AG09309 (cell line): ENCODE data around the gene SRRM4.

ENCODE experiments used
- DNase-seq: peaks from one replicate; pipeline ENCODE4 v3.0.0-alpha.2; 2010; ENCODE audit warnings: low read depth
- H3K4me3 ChIP-seq: 2 replicates; pipeline ENCODE4 v1.5.1; 2011; ENCODE audit warnings: mild to moderate bottlenecking, low read depth, low read length, moderate library complexity; ENCODE audit not compliant: control insufficient read depth
- TF ChIP-seq, protein P1 (sequence below): IDR thresholded peaks from 2 replicates; pipeline ENCODE4 v1.5.1; 2011; ENCODE audit warnings: mild to moderate bottlenecking, low read depth, low read length, inconsistent platforms; ENCODE audit not compliant: insufficient read depth, control insufficient read depth; ENCODE audit errors: missing control alignments

The SRRM4 gene

DNA sequence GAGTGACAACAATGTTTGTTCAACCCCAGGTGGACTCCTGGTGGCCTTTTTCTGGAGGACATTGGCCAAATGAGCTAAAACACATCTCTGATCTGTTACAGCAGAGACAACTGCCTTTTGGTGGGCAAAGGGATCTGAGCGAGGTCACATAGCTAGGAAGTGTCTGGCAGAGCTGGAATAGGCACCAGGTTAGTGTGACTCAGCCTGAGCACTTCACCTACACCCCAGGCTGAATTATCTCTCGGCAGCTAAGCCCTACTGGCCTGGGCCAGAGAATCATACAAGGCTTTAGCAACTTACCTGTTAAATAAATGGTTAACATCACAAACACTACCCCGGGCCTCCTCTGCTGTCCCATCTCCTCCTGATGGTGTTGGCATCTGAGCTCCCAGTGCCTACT is 147.2 kb downstream of the SRRM4 start:
- no peak for DNase-seq
- TF ChIP-seq, protein P1, sequence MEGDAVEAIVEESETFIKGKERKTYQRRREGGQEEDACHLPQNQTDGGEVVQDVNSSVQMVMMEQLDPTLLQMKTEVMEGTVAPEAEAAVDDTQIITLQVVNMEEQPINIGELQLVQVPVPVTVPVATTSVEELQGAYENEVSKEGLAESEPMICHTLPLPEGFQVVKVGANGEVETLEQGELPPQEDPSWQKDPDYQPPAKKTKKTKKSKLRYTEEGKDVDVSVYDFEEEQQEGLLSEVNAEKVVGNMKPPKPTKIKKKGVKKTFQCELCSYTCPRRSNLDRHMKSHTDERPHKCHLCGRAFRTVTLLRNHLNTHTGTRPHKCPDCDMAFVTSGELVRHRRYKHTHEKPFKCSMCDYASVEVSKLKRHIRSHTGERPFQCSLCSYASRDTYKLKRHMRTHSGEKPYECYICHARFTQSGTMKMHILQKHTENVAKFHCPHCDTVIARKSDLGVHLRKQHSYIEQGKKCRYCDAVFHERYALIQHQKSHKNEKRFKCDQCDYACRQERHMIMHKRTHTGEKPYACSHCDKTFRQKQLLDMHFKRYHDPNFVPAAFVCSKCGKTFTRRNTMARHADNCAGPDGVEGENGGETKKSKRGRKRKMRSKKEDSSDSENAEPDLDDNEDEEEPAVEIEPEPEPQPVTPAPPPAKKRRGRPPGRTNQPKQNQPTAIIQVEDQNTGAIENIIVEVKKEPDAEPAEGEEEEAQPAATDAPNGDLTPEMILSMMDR: no peak
- H3K4me3 ChIP-seq: no peak overlapping the region

DNA sequence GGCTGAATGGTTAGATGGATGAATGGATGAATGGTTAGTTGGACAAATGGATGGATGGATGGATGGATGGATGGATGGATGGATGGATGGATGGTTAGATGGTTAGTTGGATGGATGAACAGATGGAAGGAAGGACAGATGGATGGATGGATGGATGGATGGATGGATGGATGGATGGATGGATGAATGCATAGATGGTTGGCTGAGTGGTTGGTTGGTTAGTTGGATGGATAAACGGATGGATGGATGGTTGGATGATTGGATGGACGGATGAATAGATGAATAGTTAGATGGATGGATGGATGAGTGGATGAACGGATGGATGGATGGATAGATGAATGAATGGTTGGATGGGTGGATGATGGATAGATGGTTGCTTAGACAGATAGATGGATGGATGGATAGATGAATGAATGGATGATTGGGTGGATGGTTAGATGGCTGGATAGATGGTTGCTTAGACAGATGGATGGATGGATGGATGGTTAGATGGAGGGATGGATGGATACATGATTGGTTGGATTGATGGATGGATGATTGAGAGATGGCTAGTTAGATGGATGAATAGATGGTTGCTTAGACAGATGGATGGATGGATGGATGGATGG is 148.6 kb downstream of the SRRM4 start:
- H3K4me3 ChIP-seq: no peak overlapping the region
- TF ChIP-seq, protein P1: no peak
- DNase-seq: no peak

DNA sequence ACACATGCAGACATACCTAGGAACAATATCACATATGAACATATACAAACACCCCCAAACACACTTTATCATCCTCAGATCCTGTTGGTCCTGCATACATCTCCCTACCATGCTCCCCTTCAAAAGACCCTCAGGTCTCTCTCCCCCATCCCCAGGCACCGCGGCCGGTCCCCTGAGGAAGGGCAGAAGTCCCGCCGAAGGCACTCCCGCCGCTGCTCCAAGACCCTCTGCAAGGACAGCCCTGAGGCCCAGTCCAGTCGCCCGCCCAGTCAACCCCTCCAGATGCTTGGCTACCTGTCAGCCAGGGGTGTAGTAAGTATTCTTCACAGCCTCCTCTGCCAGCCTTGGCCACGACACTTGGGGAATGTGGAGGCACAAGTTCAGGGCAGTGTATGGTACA is 149.2 kb downstream of the SRRM4 start:
- DNase-seq: no peak
- TF ChIP-seq, protein P1: no peak
- H3K4me3 ChIP-seq: no peak overlapping the region

DNA sequence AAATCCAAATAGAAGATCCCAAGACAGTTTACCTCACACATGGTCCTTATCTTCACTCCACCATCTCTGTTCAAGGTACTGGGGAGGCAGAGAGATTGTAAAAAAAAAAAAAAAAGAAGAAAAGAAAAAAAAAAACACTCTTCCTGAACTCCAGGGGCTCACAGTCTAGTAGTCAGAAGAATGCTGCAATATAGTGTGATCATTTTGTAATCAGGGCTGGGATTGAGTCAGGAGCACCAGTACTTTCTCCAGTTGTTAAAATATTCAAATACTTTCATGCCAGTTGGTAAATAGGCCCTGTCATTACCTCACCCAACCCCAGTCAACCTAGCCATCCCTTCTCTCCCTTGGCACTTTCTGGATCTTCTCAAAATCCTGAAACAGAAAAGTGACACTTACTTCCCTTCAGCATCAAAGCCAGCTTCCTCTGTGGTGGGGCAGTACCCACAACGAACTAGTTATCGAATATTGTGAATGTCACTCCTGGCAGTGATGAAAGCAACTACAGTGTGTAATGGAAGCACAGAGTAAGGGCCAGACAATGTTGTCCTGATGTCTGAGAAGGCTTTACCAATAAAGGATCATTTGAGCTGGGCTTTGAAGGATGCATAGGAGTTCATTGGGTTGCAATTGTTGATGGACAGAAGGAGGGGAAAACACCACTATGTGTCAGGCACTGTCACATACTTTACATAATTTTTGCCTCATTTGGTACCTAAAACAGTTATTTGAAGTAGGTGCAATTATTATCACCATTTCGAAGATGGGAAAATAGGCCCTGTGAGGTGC is 153.1 kb downstream of the SRRM4 start:
- TF ChIP-seq, protein P1: no peak
- DNase-seq: no peak

GRCh38 chr12:119136811-119137410 is 155.6 kb downstream of the SRRM4 start:
- H3K4me3 ChIP-seq: no peak overlapping the region
- DNase-seq: no peak
- TF ChIP-seq, protein P1: no peak

More for the DNA sequence above, 153.1 kb downstream of the SRRM4 start:
- H3K4me3 ChIP-seq: no peak overlapping the region

DNA sequence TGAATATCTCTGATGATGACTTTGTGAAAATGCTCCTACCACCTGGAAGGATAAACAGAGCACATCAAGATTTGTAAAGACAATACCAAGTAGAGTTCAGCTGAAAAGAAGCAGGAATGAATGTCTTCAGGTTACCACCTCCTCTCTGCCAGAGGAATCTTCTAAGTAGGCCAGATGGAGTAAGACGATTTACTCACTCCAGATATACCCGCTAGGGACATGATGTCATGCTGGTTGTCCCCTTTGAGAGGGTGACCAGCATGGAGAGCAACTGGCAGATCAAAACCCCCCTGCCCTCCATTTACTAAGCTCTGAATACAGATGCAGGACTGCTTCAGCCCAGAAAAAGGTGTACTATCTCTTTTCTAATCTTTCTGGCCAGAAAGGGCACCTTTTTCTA is 158.1 kb downstream of the SRRM4 start:
- TF ChIP-seq, protein P1: no peak
- no peak for DNase-seq
- H3K4me3 ChIP-seq: no peak overlapping the region
